HL-60 (cell line): ENCODE measurements around the gene FGF12.

ENCODE experiments used
- DNase-seq, 2 experiments: peaks; one replicate each; pipeline ENCODE4 v3.0.0-alpha.2; 2010 to 2020; ENCODE audit warnings: low read depth in 1 of 2, low spot score in 1 of 2
- H3K27ac ChIP-seq: fragments of 250-450 bp; sonication (Bioruptor Pico); replicated peaks from 2 replicates; pipeline ENCODE4 v1.5.1; 2020; ENCODE audit warnings: mild to moderate bottlenecking, moderate library complexity
- H3K27me3 ChIP-seq: fragments of 250-450 bp; sonication (Bioruptor Pico); 2 replicates; pipeline ENCODE4 v1.5.1; 2021; ENCODE audit warnings: mild to moderate bottlenecking, moderate library complexity; ENCODE audit not compliant: insufficient read depth, poor library complexity, severe bottlenecking
- H3K4me3 ChIP-seq: replicated peaks from 2 replicates; pipeline ENCODE4 v1.5.1; 2011; ENCODE audit warnings: mild to moderate bottlenecking, control low read depth, low read length; ENCODE audit not compliant: insufficient read depth
- CTCF ChIP-seq: IDR thresholded peaks from one replicate; pipeline ENCODE4 v1.5.1; 2011; ENCODE audit warnings: low read length, control low read depth, inconsistent platforms; ENCODE audit not compliant: insufficient read depth
- GABPA ChIP-seq: IDR thresholded peaks from 2 replicates; pipeline ENCODE4 v1.6.1; 2012; ENCODE audit warnings: low read depth
- POLR2AphosphoS5 ChIP-seq: IDR thresholded peaks from 2 replicates; pipeline ENCODE4 v1.6.1; 2012; ENCODE audit warnings: low read depth
- REST ChIP-seq: IDR thresholded peaks from 2 replicates; pipeline ENCODE4 v1.6.1; 2012; ENCODE audit warnings: low read depth; ENCODE audit not compliant: insufficient replicate concordance
- SPI1 ChIP-seq: IDR thresholded peaks from 2 replicates; pipeline ENCODE4 v1.6.1; 2012; ENCODE audit warnings: low read depth, mild to moderate bottlenecking, borderline replicate concordance

FGF12 gene

GRCh38 chr3:192277477-192277876 lies 449.9 kb downstream of the FGF12 start:
- DNase-seq = no peak
- TF ChIP-seq SPI1 (no peak), GABPA (no peak), CTCF (no peak), REST (no peak), POLR2AphosphoS5 (no peak)
- H3K27me3 ChIP-seq = no peaks in the 10 kb centered on the region

GRCh38 chr3:192275741-192276355 lies 451.5 kb downstream of the FGF12 start:
- DNase-seq = no peak
- H3K27ac ChIP-seq = no peak overlapping the region
- no peaks in the 10 kb centered on the region for H3K27me3 ChIP-seq
- TF ChIP-seq REST = no peak
- no peak for TF ChIP-seq POLR2AphosphoS5
- no peak for TF ChIP-seq GABPA
- TF ChIP-seq CTCF = no peak
- no peak overlapping the region for H3K4me3 ChIP-seq

More at GRCh38 chr3:192277477-192277876, 449.9 kb downstream of the FGF12 start:
- H3K27ac ChIP-seq = no peak overlapping the region
- H3K4me3 ChIP-seq = no peak overlapping the region

- no peaks in the 10 kb centered on the region for H3K27me3 ChIP-seq
- no peak overlapping the region for H3K4me3 ChIP-seq
- DNase-seq = no peak
- H3K27ac ChIP-seq = no peak overlapping the region
- TF ChIP-seq CTCF = no peak
- no peak for TF ChIP-seq GABPA
- no peak for TF ChIP-seq POLR2AphosphoS5
- no peak for TF ChIP-seq REST
- no peak for TF ChIP-seq SPI1
Measured at GRCh38 chr3:192273697-192274010, 453.7 kb downstream of the FGF12 start.
